ENCODE data around the gene CCDC92.

The CCDC92 gene

GRCh38 chr12:123936471-123936870 is 36.2 kb downstream of the CCDC92 start:
- Histone ChIP-seq H3K27me3 (ENCODE audit: control insufficient read depth in 1 of 2, insufficient read depth in 2 of 2, low read length in 2 of 2) (no peaks in the 10 kb centered on the region), H3K4me3 (ENCODE audit: low read length in 2 of 2) (no peak overlapping the region), H3K27ac (ENCODE audit: low read length) (no peak overlapping the region), H3K4me1 (ENCODE audit: control insufficient read depth, insufficient read depth, low read length) (no peaks in the 10 kb centered on the region), H3K9me3 (ENCODE audit: control insufficient read depth in 2 of 2, low read length in 2 of 2) (no peaks in the 10 kb centered on the region), H3K9ac (ENCODE audit: low read length in 2 of 2) (no peak overlapping the region), H3K36me3 (ENCODE audit: control insufficient read depth in 2 of 2, insufficient read depth in 2 of 2, low read length in 2 of 2) (peaks cover 15 to 29% of the 10 kb centered on the region in 2 donors)

GRCh38 chr12:123935956-123936355 is 36.7 kb downstream of the CCDC92 start:
- no peaks in the 10 kb centered on the region for H3K9me3 ChIP-seq (ENCODE audit: control insufficient read depth in 2 of 2, low read length in 2 of 2)
- no peak overlapping the region for H3K4me3 ChIP-seq (ENCODE audit: low read length in 2 of 2)
- H3K36me3 ChIP-seq (ENCODE audit: control insufficient read depth in 2 of 2, insufficient read depth in 2 of 2, low read length in 2 of 2): peaks cover 11 to 25% of the 10 kb centered on the region in 2 donors
- H3K9ac ChIP-seq (ENCODE audit: low read length in 2 of 2): no peak overlapping the region
- H3K27ac ChIP-seq (ENCODE audit: low read length): no peak overlapping the region
- H3K4me1 ChIP-seq (ENCODE audit: control insufficient read depth, insufficient read depth, low read length): no peaks in the 10 kb centered on the region
- no peaks in the 10 kb centered on the region for H3K27me3 ChIP-seq (ENCODE audit: control insufficient read depth in 1 of 2, insufficient read depth in 2 of 2, low read length in 2 of 2)

- Histone ChIP-seq H3K36me3 (ENCODE audit: control insufficient read depth in 2 of 2, insufficient read depth in 2 of 2, low read length in 2 of 2) (peaks cover 11 to 18% of the 10 kb centered on the region in 2 donors), H3K27ac (ENCODE audit: low read length) (no peak overlapping the region), H3K9ac (ENCODE audit: low read length in 2 of 2) (no peak overlapping the region)
These were observed 37.8 kb downstream of the CCDC92 start for GRCh38 chr12:123934829-123935228.

GRCh38 chr12:123934016-123934620 is 38.5 kb downstream of the CCDC92 start:
- no peak overlapping the region for H3K4me3 ChIP-seq (ENCODE audit: low read length in 2 of 2)
- H3K9me3 ChIP-seq (ENCODE audit: control insufficient read depth in 2 of 2, low read length in 2 of 2): no peaks in the 10 kb centered on the region
- H3K27me3 ChIP-seq (ENCODE audit: control insufficient read depth in 1 of 2, insufficient read depth in 2 of 2, low read length in 2 of 2): no peaks in the 10 kb centered on the region
- no peaks in the 10 kb centered on the region for H3K4me1 ChIP-seq (ENCODE audit: control insufficient read depth, insufficient read depth, low read length)
- H3K36me3 ChIP-seq (ENCODE audit: control insufficient read depth in 2 of 2, insufficient read depth in 2 of 2, low read length in 2 of 2): peaks cover 8 to 16% of the 10 kb centered on the region in 2 donors
- no peak overlapping the region for H3K9ac ChIP-seq (ENCODE audit: low read length in 2 of 2)
- H3K27ac ChIP-seq (ENCODE audit: low read length): no peak overlapping the region

More at GRCh38 chr12:123934829-123935228, 37.8 kb downstream of the CCDC92 start:
- Histone ChIP-seq H3K27me3 (ENCODE audit: control insufficient read depth in 1 of 2, insufficient read depth in 2 of 2, low read length in 2 of 2) (no peaks in the 10 kb centered on the region), H3K4me3 (ENCODE audit: low read length in 2 of 2) (no peak overlapping the region), H3K4me1 (ENCODE audit: control insufficient read depth, insufficient read depth, low read length) (no peaks in the 10 kb centered on the region), H3K9me3 (ENCODE audit: control insufficient read depth in 2 of 2, low read length in 2 of 2) (no peaks in the 10 kb centered on the region)

GRCh38 chr12:123933214-123933613 is 39.4 kb downstream of the CCDC92 start:
- no peaks in the 10 kb centered on the region for H3K9me3 ChIP-seq (ENCODE audit: control insufficient read depth in 2 of 2, low read length in 2 of 2)
- H3K36me3 ChIP-seq (ENCODE audit: control insufficient read depth in 2 of 2, insufficient read depth in 2 of 2, low read length in 2 of 2): peaks cover 7 to 16% of the 10 kb centered on the region in 2 donors
- no peak overlapping the region for H3K9ac ChIP-seq (ENCODE audit: low read length in 2 of 2)
- H3K27me3 ChIP-seq (ENCODE audit: control insufficient read depth in 1 of 2, insufficient read depth in 2 of 2, low read length in 2 of 2): no peaks in the 10 kb centered on the region
- H3K4me3 ChIP-seq (ENCODE audit: low read length in 2 of 2): no peak overlapping the region
- no peak overlapping the region for H3K27ac ChIP-seq (ENCODE audit: low read length)
- H3K4me1 ChIP-seq (ENCODE audit: control insufficient read depth, insufficient read depth, low read length): no peaks in the 10 kb centered on the region

GRCh38 chr12:123931686-123932321 is 40.8 kb downstream of the CCDC92 start:
- no peaks in the 10 kb centered on the region for H3K27me3 ChIP-seq (ENCODE audit: control insufficient read depth in 1 of 2, insufficient read depth in 2 of 2, low read length in 2 of 2)

GRCh38 chr12:123929946-123930583 is 42.6 kb downstream of the CCDC92 start:
- Histone ChIP-seq H3K4me3 (ENCODE audit: low read length in 2 of 2) (no peak overlapping the region), H3K27ac (ENCODE audit: low read length) (no peak overlapping the region), H3K4me1 (ENCODE audit: control insufficient read depth, insufficient read depth, low read length) (no peaks in the 10 kb centered on the region), H3K27me3 (ENCODE audit: control insufficient read depth in 1 of 2, insufficient read depth in 2 of 2, low read length in 2 of 2) (no peaks in the 10 kb centered on the region), H3K9ac (ENCODE audit: low read length in 2 of 2) (no peak overlapping the region), H3K9me3 (ENCODE audit: control insufficient read depth in 2 of 2, low read length in 2 of 2) (no peaks in the 10 kb centered on the region), H3K36me3 (ENCODE audit: control insufficient read depth in 2 of 2, insufficient read depth in 2 of 2, low read length in 2 of 2) (peaks cover 0 to 4% of the 10 kb centered on the region in 2 donors)

More at GRCh38 chr12:123931686-123932321, 40.8 kb downstream of the CCDC92 start:
- Histone ChIP-seq H3K4me3 (ENCODE audit: low read length in 2 of 2) (no peak overlapping the region), H3K36me3 (ENCODE audit: control insufficient read depth in 2 of 2, insufficient read depth in 2 of 2, low read length in 2 of 2) (peaks cover 3 to 11% of the 10 kb centered on the region in 2 donors), H3K4me1 (ENCODE audit: control insufficient read depth, insufficient read depth, low read length) (no peaks in the 10 kb centered on the region), H3K27ac (ENCODE audit: low read length) (no peak overlapping the region), H3K9ac (ENCODE audit: low read length in 2 of 2) (no peak overlapping the region), H3K9me3 (ENCODE audit: control insufficient read depth in 2 of 2, low read length in 2 of 2) (no peaks in the 10 kb centered on the region)

GRCh38 chr12:123928897-123929296 is 43.7 kb downstream of the CCDC92 start:
- Histone ChIP-seq H3K27ac (ENCODE audit: low read length) (no peak overlapping the region), H3K4me1 (ENCODE audit: control insufficient read depth, insufficient read depth, low read length) (no peaks in the 10 kb centered on the region), H3K9ac (ENCODE audit: low read length in 2 of 2) (no peak overlapping the region), H3K36me3 (ENCODE audit: control insufficient read depth in 2 of 2, insufficient read depth in 2 of 2, low read length in 2 of 2) (peaks cover 0 to under 1% of the 10 kb centered on the region in 2 donors), H3K27me3 (ENCODE audit: control insufficient read depth in 1 of 2, insufficient read depth in 2 of 2, low read length in 2 of 2) (no peaks in the 10 kb centered on the region), H3K4me3 (ENCODE audit: low read length in 2 of 2) (no peak overlapping the region), H3K9me3 (ENCODE audit: control insufficient read depth in 2 of 2, low read length in 2 of 2) (no peaks in the 10 kb centered on the region)

- Histone ChIP-seq H3K4me1 (ENCODE audit: control insufficient read depth, insufficient read depth, low read length) (no peaks in the 10 kb centered on the region), H3K27ac (ENCODE audit: low read length) (no peak overlapping the region), H3K9me3 (ENCODE audit: control insufficient read depth in 2 of 2, low read length in 2 of 2) (no peaks in the 10 kb centered on the region)
These were observed 44.3 kb downstream of the CCDC92 start for GRCh38 chr12:123928274-123928865.

GRCh38 chr12:123924539-123924938 is 48.1 kb downstream of the CCDC92 start:
- H3K27me3 ChIP-seq (ENCODE audit: control insufficient read depth in 1 of 2, insufficient read depth in 2 of 2, low read length in 2 of 2): peaks cover 2 to 4% of the 10 kb centered on the region in 2 donors
- no peaks in the 10 kb centered on the region for H3K36me3 ChIP-seq (ENCODE audit: control insufficient read depth in 2 of 2, insufficient read depth in 2 of 2, low read length in 2 of 2)
- no peak overlapping the region for H3K27ac ChIP-seq (ENCODE audit: low read length)
- no peaks in the 10 kb centered on the region for H3K4me1 ChIP-seq (ENCODE audit: control insufficient read depth, insufficient read depth, low read length)
- no peak overlapping the region for H3K4me3 ChIP-seq (ENCODE audit: low read length in 2 of 2)
- H3K9ac ChIP-seq (ENCODE audit: low read length in 2 of 2): no peak overlapping the region
- H3K9me3 ChIP-seq (ENCODE audit: control insufficient read depth in 2 of 2, low read length in 2 of 2): no peaks in the 10 kb centered on the region

More at GRCh38 chr12:123928274-123928865, 44.3 kb downstream of the CCDC92 start:
- H3K4me3 ChIP-seq (ENCODE audit: low read length in 2 of 2): no peak overlapping the region
- H3K36me3 ChIP-seq (ENCODE audit: control insufficient read depth in 2 of 2, insufficient read depth in 2 of 2, low read length in 2 of 2): no peaks in the 10 kb centered on the region
- no peak overlapping the region for H3K9ac ChIP-seq (ENCODE audit: low read length in 2 of 2)
- H3K27me3 ChIP-seq (ENCODE audit: control insufficient read depth in 1 of 2, insufficient read depth in 2 of 2, low read length in 2 of 2): no peaks in the 10 kb centered on the region

Measured in stomach smooth muscle (tissue), 2 donors.